K562 (cell line): ENCODE results near the gene DLAT. TPM values are rescaled to one million over a fixed set of nuclear protein-coding genes. Genes with fewer than 3 reads are reported as not detected.

Experiments
- BACH1 ChIP-seq: fragments of 200-800 bp; sonication (Bioruptor generic); IDR thresholded peaks from 2 replicates; pipeline ENCODE4 v1.6.1; 2016; ENCODE audit warnings: missing genetic modification characterization, missing compliant biosample characterization
- CBFA2T3 ChIP-seq: fragments of 450-650 bp; IDR thresholded peaks from 2 replicates; pipeline ENCODE4 v1.6.1; 2017
- CHD2 ChIP-seq: IDR thresholded peaks from 2 replicates; pipeline ENCODE4 v1.6.1; 2011; ENCODE audit warnings: low read depth, low read length
- CREM ChIP-seq: IDR thresholded peaks from 2 replicates; pipeline ENCODE4 v1.6.1; 2014; ENCODE audit warnings: antibody characterized with exemption, low read depth
- DNMT1 ChIP-seq: fragments of 450-650 bp; IDR thresholded peaks from 2 replicates; pipeline ENCODE4 v1.6.1; 2016; ENCODE audit warnings: antibody characterized with exemption, mild to moderate bottlenecking
- EZH2 ChIP-seq: IDR thresholded peaks from 2 replicates; pipeline ENCODE4 v1.6.1; 2012; ENCODE audit warnings: low read depth, mild to moderate bottlenecking, inconsistent platforms, low read length, borderline replicate concordance
- FOXP1 ChIP-seq: sonication (generic); formaldehyde crosslinking; IDR thresholded peaks from 2 replicates; pipeline ENCODE4 v1.8.0; 2022; ENCODE audit warnings: mild to moderate bottlenecking, missing genetic modification reagents
- GABPA ChIP-seq: fragments of 200-800 bp; sonication (Bioruptor generic); conservative IDR thresholded peaks from 2 replicates; pipeline ENCODE4 v1.6.1; 2016; ENCODE audit warnings: low read depth, missing genetic modification characterization, missing compliant biosample characterization
- KLF6 ChIP-seq: fragments of 250-450 bp; sonication (Bioruptor Pico); IDR thresholded peaks from 2 replicates; pipeline ENCODE4 v1.4.0; 2020; ENCODE audit warnings: mild to moderate bottlenecking, moderate library complexity, borderline replicate concordance
- MAFF ChIP-seq: IDR thresholded peaks from 2 replicates; pipeline ENCODE4 v1.6.1; 2012; ENCODE audit warnings: low read length, improper control_type of control experiment
- MAFG ChIP-seq: fragments of 450-650 bp; conservative IDR thresholded peaks from 2 replicates; pipeline ENCODE4 v1.6.1; 2016; ENCODE audit warnings: missing genetic modification characterization, missing compliant biosample characterization
- MBD1 ChIP-seq: fragments of 250-450 bp; sonication (Bioruptor Pico); IDR thresholded peaks from 2 replicates; pipeline ENCODE4 v1.8.0; 2022; ENCODE audit warnings: inconsistent platforms
- NCOA6 ChIP-seq: fragments of 450-650 bp; IDR thresholded peaks from 2 replicates; pipeline ENCODE4 v1.6.1; 2017; ENCODE audit warnings: mild to moderate bottlenecking
- NFYB ChIP-seq: IDR thresholded peaks from 2 replicates; pipeline ENCODE4 v1.6.1; 2011; ENCODE audit warnings: mild to moderate bottlenecking, moderate library complexity; ENCODE audit not compliant: insufficient read length; ENCODE audit errors: extremely low read depth
- RB1 ChIP-seq: fragments of 450-650 bp; IDR thresholded peaks from 2 replicates; pipeline ENCODE4 v1.6.1; 2017; ENCODE audit warnings: low read depth, mild to moderate bottlenecking
- SAFB ChIP-seq: fragments of 200-400 bp; formaldehyde crosslinking; IDR thresholded peaks from 2 replicates; pipeline ENCODE4 v1.6.1; 2017; ENCODE audit warnings: low read depth, low read length, borderline replicate concordance
- SP2 ChIP-seq: IDR thresholded peaks from 2 replicates; pipeline ENCODE4 v1.6.1; 2011; ENCODE audit warnings: mild to moderate bottlenecking, low read depth, low read length, moderate library complexity; ENCODE audit not compliant: poor library complexity, severe bottlenecking; ENCODE audit errors: extremely low read depth
- SRSF3 ChIP-seq: fragments of 200-400 bp; formaldehyde crosslinking; IDR thresholded peaks from 2 replicates; pipeline ENCODE4 v1.6.1; 2016; ENCODE audit warnings: mild to moderate bottlenecking, low read length, moderate library complexity; ENCODE audit not compliant: insufficient read depth
- TAF9B ChIP-seq: fragments of 450-650 bp; IDR thresholded peaks from 2 replicates; pipeline ENCODE4 v1.6.1; 2018; ENCODE audit warnings: mild to moderate bottlenecking; ENCODE audit not compliant: partially characterized antibody
- TCF3 ChIP-seq: sonication (generic); formaldehyde crosslinking; IDR thresholded peaks from 2 replicates; pipeline ENCODE4 v1.4.0; 2020; ENCODE audit warnings: mild to moderate bottlenecking, missing genetic modification reagents
- TEAD4 ChIP-seq, 2 experiments: sonication (generic) in 1 of 2; formaldehyde crosslinking in 1 of 2; IDR thresholded peaks; 2 replicates each; pipeline versions ENCODE4 v1.6.1 to v1.8.0; 2012 to 2022; ENCODE audit warnings: borderline replicate concordance in 1 of 2, inconsistent platforms in 1 of 2, low read length in 1 of 2, mild to moderate bottlenecking in 1 of 2, missing genetic modification reagents in 1 of 2
- WHSC1 ChIP-seq: IDR thresholded peaks from one replicate; pipeline ENCODE4 v1.6.1; 2012; ENCODE audit warnings: low read length, control low read depth, inconsistent platforms
- ZC3H11A ChIP-seq: IDR thresholded peaks from 2 replicates; pipeline ENCODE4 v1.6.1; 2012; ENCODE audit warnings: low read depth, low read length, improper control_type of control experiment
- ZC3H4 ChIP-seq: sonication (generic); formaldehyde crosslinking; IDR thresholded peaks from 2 replicates; pipeline ENCODE4 v1.9.0; 2021; ENCODE audit warnings: missing genetic modification reagents, borderline replicate concordance
- ZNF134 ChIP-seq: fragments of 250-450 bp; sonication (Bioruptor Pico); conservative IDR thresholded peaks from 2 replicates; pipeline ENCODE4 v1.4.0; 2020
- ZNF707 ChIP-seq: fragments of 250-450 bp; sonication (Bioruptor Pico); conservative IDR thresholded peaks from 2 replicates; pipeline ENCODE4 v1.8.0; 2022; ENCODE audit warnings: inconsistent platforms, mild to moderate bottlenecking, moderate library complexity
- ZNF778 ChIP-seq: fragments of 450-650 bp; formaldehyde crosslinking; IDR thresholded peaks from 2 replicates; pipeline ENCODE4 v1.4.0; 2020; ENCODE audit warnings: mild to moderate bottlenecking, moderate library complexity
- polyA plus RNA-seq, 8 experiments: library from polyadenylated mRNA; depleted of rRNA in 4 of 8; stranded (reverse) in 5 of 8; unstranded in 3 of 8; fragments of >200 nt; fragmentation: Nextera tagmentation in 2 of 8; fragmentation: Illumina TruSeq in 1 of 8; extraction: Ambion mirVana in 2 of 8; extraction: Trizol in 1 of 8; gene quantifications; 2 replicates each; pipeline versions ENCODE4 v1.2.1 to v1.2.3, GENCODE V29; 2011 to 2014; ENCODE audit warnings: inconsistent platforms in 1 of 8, missing spikeins in 1 of 8
- total RNA-seq, 7 experiments: library from RNA; depleted of rRNA in 6 of 7; stranded (reverse); fragments of >200 nt in 6 of 7; fragmentation: Illumina TruSeq in 2 of 7; extraction: Trizol in 2 of 7; gene quantifications; 2 replicates each; pipeline versions ENCODE4 v1.2.1 to v1.2.3, GENCODE V29; 2011 to 2021; ENCODE audit warnings: low replicate concordance in 1 of 7
- TF ChIP-seq, protein P1 (sequence below): fragments of 450-650 bp; IDR thresholded peaks from 2 replicates; pipeline ENCODE4 v1.6.1; 2016; ENCODE audit warnings: low read depth, mild to moderate bottlenecking, moderate library complexity
- TF ChIP-seq, protein P2 (sequence below): fragments of 250-450 bp; sonication (Bioruptor Pico); IDR thresholded peaks from 2 replicates; pipeline ENCODE4 v1.8.0; 2021; ENCODE audit warnings: moderate library complexity, mild to moderate bottlenecking, inconsistent platforms
- TF ChIP-seq, protein P3 (sequence below), 2 experiments: fragments of 450-650 bp in 1 of 2; sonication (generic) in 1 of 2; formaldehyde crosslinking; conservative IDR thresholded peaks; 2 replicates each; pipeline versions ENCODE4 v1.4.0 to v1.8.1; 2020 to 2022; ENCODE audit warnings: mild to moderate bottlenecking in 1 of 2, missing genetic modification reagents in 1 of 2

The DLAT gene
- total and polyA plus RNA-seq, 9 of the 15 experiments (the other 6 are each of a cell fraction or from before 2014, with no cell fraction given), result 41.7 to 152 (median 105) TPM

GRCh38 chr11:112044961-112045360 lies 19.8 kb downstream of the DLAT start (continued):
- no peak for TF ChIP-seq KLF6 (CRISPR knock-in tag)
- TF ChIP-seq, protein P1, sequence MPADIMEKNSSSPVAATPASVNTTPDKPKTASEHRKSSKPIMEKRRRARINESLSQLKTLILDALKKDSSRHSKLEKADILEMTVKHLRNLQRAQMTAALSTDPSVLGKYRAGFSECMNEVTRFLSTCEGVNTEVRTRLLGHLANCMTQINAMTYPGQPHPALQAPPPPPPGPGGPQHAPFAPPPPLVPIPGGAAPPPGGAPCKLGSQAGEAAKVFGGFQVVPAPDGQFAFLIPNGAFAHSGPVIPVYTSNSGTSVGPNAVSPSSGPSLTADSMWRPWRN, result 0 out of 2 replicates have a peak, but pooled peaks have one; percentile 39
- no peak for TF ChIP-seq SAFB
- TF ChIP-seq NFYB, result no peak
- no peak for TF ChIP-seq DNMT1
- peak; percentile 91 for TF ChIP-seq CBFA2T3
- no peak for TF ChIP-seq ZNF778
- no peak for TF ChIP-seq ZC3H11A
- TF ChIP-seq RB1, result no peak
- TF ChIP-seq, protein P2, sequence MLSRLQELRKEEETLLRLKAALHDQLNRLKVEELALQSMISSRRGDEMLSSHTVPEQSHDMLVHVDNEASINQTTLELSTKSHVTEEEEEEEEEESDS, result no peak
- TF ChIP-seq BACH1 (tag), result peak; percentile 86; the same call in 1 of the 2 replicates
- peak; percentile 86 for TF ChIP-seq TCF3 (CRISPR knock-in tag)
- peak; percentile 83 for TF ChIP-seq TEAD4 (IDR thresholded peaks at IDR 0.05; ENCODE audit: low read length)
- TF ChIP-seq TEAD4 (CRISPR knock-in tag; IDR thresholded peaks at IDR 0.05; ENCODE audit: borderline replicate concordance), result no peak
- no peak for TF ChIP-seq ZNF134
- TF ChIP-seq GABPA (tag), result no peak
- TF ChIP-seq CREM, result peak; percentile 10; the same call in 1 of the 2 replicates
- TF ChIP-seq FOXP1 (CRISPR knock-in tag), result no peak
- TF ChIP-seq NCOA6, result no peak
- no peak for TF ChIP-seq SRSF3
- no peak for TF ChIP-seq WHSC1
- no peak for TF ChIP-seq ZNF707 (CRISPR knock-in tag)
- no peak for TF ChIP-seq SP2
- TF ChIP-seq ZC3H4, result no peak
- peak; percentile 44; the same call in 1 of the 2 replicates for TF ChIP-seq MAFF
- no peak for TF ChIP-seq EZH2
- TF ChIP-seq TAF9B, result peak; percentile 21
- no peak for TF ChIP-seq MBD1
- TF ChIP-seq, protein P3, sequence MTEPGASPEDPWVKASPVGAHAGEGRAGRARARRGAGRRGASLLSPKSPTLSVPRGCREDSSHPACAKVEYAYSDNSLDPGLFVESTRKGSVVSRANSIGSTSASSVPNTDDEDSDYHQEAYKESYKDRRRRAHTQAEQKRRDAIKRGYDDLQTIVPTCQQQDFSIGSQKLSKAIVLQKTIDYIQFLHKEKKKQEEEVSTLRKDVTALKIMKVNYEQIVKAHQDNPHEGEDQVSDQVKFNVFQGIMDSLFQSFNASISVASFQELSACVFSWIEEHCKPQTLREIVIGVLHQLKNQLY (CRISPR knock-in tag; conservative IDR thresholded peaks at IDR 0.05), result no peak
- peak; percentile 94 for TF ChIP-seq MAFG (tag)
- TF ChIP-seq CHD2, result no peak
